HG03457 (cell line): Measurements from ENCODE around the gene MAPK8.

Source experiments
- ATAC-seq: cut with Tn5 transposase; IDR thresholded peaks from one replicate; pipeline ENCODE4 v1.9.1; 2021; ENCODE audit warnings: moderate number of reproducible peaks; ENCODE audit not compliant: unreplicated experiment

MAPK8 gene

GRCh38 chr10:48472501-48473069, 166.1 kb downstream of the MAPK8 start:
- ATAC-seq: no peak

- ATAC-seq: no peak
Observed at GRCh38 chr10:48473704-48474103, 167.2 kb downstream of the MAPK8 start.

GRCh38 chr10:48474765-48475365, 168.4 kb downstream of the MAPK8 start:
- ATAC-seq: no peak

GRCh38 chr10:48475943-48476278, 169.4 kb downstream of the MAPK8 start:
- no peak for ATAC-seq

GRCh38 chr10:48476279-48476982, 170.0 kb downstream of the MAPK8 start:
- no peak for ATAC-seq

GRCh38 chr10:48477141-48477540, 170.7 kb downstream of the MAPK8 start:
- no peak for ATAC-seq

GRCh38 chr10:48477616-48478015, 171.1 kb downstream of the MAPK8 start:
- no peak for ATAC-seq

GRCh38 chr10:48478469-48478868, 172.0 kb downstream of the MAPK8 start:
- ATAC-seq: no peak

- ATAC-seq: no peak
Observed at GRCh38 chr10:48478980-48479811, 172.7 kb downstream of the MAPK8 start.

- no peak for ATAC-seq
Observed at GRCh38 chr10:48480397-48481374, 174.2 kb downstream of the MAPK8 start.

GRCh38 chr10:48481385-48481784, 174.9 kb downstream of the MAPK8 start:
- ATAC-seq: no peak

- no peak for ATAC-seq
Observed at GRCh38 chr10:48482207-48482606, 175.7 kb downstream of the MAPK8 start.

- ATAC-seq: no peak
Observed at GRCh38 chr10:48484911-48485310, 178.4 kb downstream of the MAPK8 start.

- ATAC-seq: no peak
Observed at GRCh38 chr10:48485711-48486110, 179.2 kb downstream of the MAPK8 start.

GRCh38 chr10:48487244-48487643, 180.8 kb downstream of the MAPK8 start:
- ATAC-seq: no peak
